Measurements from ENCODE around the gene DPYD.

DNA sequence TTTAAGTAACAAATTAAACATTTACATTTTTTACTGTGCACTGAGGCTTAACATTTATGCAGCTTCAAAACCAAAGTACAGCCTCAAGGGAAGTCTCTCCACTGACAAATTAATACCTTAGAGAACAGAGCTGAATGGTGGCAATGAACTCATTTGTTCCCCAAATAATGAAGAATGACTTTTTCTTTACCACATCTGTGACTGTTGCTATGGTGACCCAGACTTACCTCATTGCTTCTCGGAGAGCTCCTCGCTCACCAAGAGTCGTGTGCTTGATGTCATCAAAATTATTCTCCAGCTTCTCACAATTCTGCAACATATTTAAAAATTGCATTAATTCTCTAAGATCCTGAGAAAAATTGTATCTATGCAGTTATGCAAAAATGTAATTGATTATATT lies 92.9 kb downstream of the DPYD start:
- TF ChIP-seq, protein P1, sequence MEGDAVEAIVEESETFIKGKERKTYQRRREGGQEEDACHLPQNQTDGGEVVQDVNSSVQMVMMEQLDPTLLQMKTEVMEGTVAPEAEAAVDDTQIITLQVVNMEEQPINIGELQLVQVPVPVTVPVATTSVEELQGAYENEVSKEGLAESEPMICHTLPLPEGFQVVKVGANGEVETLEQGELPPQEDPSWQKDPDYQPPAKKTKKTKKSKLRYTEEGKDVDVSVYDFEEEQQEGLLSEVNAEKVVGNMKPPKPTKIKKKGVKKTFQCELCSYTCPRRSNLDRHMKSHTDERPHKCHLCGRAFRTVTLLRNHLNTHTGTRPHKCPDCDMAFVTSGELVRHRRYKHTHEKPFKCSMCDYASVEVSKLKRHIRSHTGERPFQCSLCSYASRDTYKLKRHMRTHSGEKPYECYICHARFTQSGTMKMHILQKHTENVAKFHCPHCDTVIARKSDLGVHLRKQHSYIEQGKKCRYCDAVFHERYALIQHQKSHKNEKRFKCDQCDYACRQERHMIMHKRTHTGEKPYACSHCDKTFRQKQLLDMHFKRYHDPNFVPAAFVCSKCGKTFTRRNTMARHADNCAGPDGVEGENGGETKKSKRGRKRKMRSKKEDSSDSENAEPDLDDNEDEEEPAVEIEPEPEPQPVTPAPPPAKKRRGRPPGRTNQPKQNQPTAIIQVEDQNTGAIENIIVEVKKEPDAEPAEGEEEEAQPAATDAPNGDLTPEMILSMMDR (conservative IDR thresholded peaks at IDR 0.05; ENCODE audit: low read length), result no peak
- no peak for TF ChIP-seq EZH2phosphoT487 (IDR thresholded peaks at IDR 0.05; ENCODE audit: borderline replicate concordance)

All from Loucy (cell line).